Stimulated activated CD4-positive, alpha-beta T cell treated with anti-CD3 and anti-CD28 coated beads, Interleukin-12 subunit alpha, Interleukin-12 subunit beta, amount 100 ng/mL, for 24 hours (primary cell): Measurements from ENCODE around the gene ENPP3.
"Not testable (repeated sequence)": the region's sequence is repeated elsewhere in the genome, so short reads cannot be mapped to it uniquely, and the experiment has no call there.

Experiments used
- DNase-seq, 2 experiments: peaks; one replicate each; pipeline ENCODE4 v3.0.0-alpha.2; 2020; ENCODE audit warnings: low read depth in 2 of 2

ENPP3 gene

GRCh38 chr6:131736003-131736596, 99.0 kb downstream of the ENPP3 start:
- DNase-seq = no peak

GRCh38 chr6:131736811-131737210, 99.7 kb downstream of the ENPP3 start:
- DNase-seq = no peak

- DNase-seq = no peak
Measured at GRCh38 chr6:131739136-131739535, 102.0 kb downstream of the ENPP3 start.

GRCh38 chr6:131740161-131740560, 103.1 kb downstream of the ENPP3 start:
- DNase-seq = no peak

- DNase-seq = no peak
Measured at GRCh38 chr6:131741688-131742393, 104.7 kb downstream of the ENPP3 start.

GRCh38 chr6:131744432-131745287, 107.6 kb downstream of the ENPP3 start:
- no peak for DNase-seq

- DNase-seq = no peak
Measured at GRCh38 chr6:131745476-131745875, 108.4 kb downstream of the ENPP3 start.

GRCh38 chr6:131747821-131748353, 110.8 kb downstream of the ENPP3 start:
- no peak for DNase-seq

GRCh38 chr6:131749023-131749422, 111.9 kb downstream of the ENPP3 start:
- no peak for DNase-seq

- not testable (repeated sequence) for DNase-seq
Measured at GRCh38 chr6:131751012-131751715, 114.1 kb downstream of the ENPP3 start.

- DNase-seq = no peak
Measured at GRCh38 chr6:131754088-131754487, 117.0 kb downstream of the ENPP3 start.

- DNase-seq = no peak
Measured at GRCh38 chr6:131754715-131755567, 117.8 kb downstream of the ENPP3 start.

- DNase-seq = no peak
Measured at GRCh38 chr6:131755597-131755996, 118.5 kb downstream of the ENPP3 start.

GRCh38 chr6:131756039-131756438, 118.9 kb downstream of the ENPP3 start:
- DNase-seq = no peak

- DNase-seq = no peak
Measured at GRCh38 chr6:131758920-131759319, 121.8 kb downstream of the ENPP3 start.

GRCh38 chr6:131761060-131761761, 124.1 kb downstream of the ENPP3 start:
- DNase-seq = no peak

- DNase-seq = no peak
Measured at GRCh38 chr6:131761762-131762067, 124.6 kb downstream of the ENPP3 start.

GRCh38 chr6:131762984-131763383, 125.9 kb downstream of the ENPP3 start:
- DNase-seq = no peak

GRCh38 chr6:131763749-131764148, 126.6 kb downstream of the ENPP3 start:
- no peak for DNase-seq

- no peak for DNase-seq
Measured at GRCh38 chr6:131764350-131764749, 127.2 kb downstream of the ENPP3 start.
